NCI-H1092 treated with DMSO at 0.1 percent for 48 hours (cell line): ENCODE measurements around the gene NT5DC4.

Experiments used
- DNase-seq: peaks from one replicate; lab custom pipeline; 2025; lab: John Stamatoyannopoulos, UW

The NT5DC4 gene

GRCh38 chr2:112723547-112723940, 2.7 kb downstream of the NT5DC4 start:
- no peak for DNase-seq

DNA sequence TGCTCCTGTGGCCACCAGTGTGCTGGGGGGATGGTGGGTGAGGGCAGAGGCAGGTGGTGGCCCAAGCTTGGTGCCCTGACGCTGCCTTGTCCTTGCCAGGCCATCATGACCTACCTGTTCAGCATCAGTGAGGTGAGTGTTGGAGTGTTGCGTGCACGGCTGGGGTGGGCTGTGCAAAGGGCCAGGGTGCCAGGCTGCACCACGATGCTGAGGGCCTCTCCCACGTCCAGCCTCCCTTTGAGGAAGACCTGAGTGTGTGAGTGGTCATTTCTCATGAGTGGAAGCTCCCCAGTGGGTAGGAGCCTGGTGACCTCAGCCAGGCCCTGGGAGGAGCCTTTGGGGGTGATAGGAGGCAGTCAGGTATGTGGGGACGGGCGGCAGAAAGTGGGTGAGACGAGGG, 3.2 kb downstream of the NT5DC4 start:
- DNase-seq = no peak

DNA sequence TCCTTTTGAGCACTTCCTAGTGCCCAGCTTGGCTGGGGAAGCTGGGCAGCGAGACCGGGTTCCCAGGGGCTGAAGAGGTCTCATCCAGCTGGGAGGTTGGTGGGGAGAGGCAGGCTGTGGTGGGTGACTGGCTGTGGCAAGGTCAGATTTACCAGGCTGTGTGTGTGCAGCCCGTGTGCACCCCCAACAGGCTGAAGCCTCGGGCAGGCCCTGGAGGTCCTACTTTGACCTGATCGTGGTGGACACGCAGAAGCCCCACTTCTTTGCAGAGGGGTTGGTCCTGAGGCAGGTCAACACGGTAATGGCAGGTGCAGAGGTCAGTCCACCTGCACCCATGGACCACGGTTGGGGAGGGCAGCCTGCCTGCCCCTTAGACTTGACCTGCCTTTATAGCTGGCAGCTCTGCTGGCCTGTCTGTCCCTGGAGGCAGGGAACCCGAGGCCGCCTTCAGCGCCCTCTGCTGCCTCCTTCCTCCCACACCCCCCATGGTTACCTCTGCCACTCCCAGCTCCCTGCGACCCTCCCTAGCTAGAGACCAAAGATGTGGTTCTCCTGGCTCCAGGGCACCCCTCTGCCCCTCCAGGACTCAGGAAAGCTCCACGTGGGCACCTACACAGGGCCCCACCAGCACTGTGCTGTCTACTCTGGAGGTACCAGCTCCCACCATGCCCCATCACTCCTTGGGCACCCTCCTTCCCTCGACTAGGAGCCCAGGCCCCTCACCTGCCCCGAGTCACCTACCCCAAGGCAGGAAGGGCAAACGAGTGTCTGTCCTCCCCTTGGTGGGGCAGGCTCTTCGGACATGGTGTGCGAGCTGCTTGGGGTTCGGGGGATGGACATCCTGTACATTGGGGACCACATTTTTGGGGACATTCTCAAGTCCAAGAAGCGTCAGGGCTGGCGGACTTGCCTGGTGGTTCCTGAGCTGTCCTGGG, 4.0 kb downstream of the NT5DC4 start:
- DNase-seq = no peak

- DNase-seq = no peak
Measured at GRCh38 chr2:112725545-112726457, 5.0 kb downstream of the NT5DC4 start.

DNA sequence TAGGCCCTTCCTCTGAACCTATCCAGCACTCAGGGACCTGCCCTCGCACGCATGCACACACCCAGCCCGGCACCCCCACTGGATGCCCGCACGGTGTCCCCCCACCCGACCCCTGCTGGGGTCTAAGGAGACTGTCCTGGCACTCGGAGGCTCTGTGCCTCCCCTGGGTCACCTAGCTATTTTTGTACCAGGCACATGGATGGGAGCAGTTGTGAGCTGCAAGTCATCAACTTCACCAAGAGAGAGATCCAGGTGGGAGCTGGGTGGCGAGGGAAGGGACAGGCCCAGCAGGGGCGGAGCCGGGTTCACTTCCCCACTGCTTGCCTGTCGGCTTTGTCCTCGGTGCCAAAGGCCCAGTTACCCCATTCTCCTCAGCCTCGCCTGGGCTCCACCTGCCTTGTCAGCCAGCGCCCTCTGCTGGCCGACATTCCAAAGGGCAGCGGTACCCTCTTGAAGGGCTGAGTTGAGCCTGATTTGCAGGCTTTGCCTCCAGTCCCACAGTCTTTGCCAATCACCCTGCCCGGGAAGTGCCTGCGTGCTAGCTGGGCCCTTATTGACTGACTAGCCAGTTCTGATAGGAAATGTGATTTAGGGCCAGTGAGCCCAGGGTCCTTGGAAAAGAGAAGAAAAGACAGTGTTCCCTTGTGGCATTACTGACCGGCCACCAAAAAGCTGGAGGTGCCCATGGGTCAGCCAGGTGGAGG, 5.8 kb downstream of the NT5DC4 start:
- DNase-seq = peak; percentile 71

- DNase-seq = no peak
Measured at GRCh38 chr2:112727276-112728028, 6.6 kb downstream of the NT5DC4 start.

GRCh38 chr2:112728029-112728362, 7.2 kb downstream of the NT5DC4 start:
- DNase-seq = no peak

DNA sequence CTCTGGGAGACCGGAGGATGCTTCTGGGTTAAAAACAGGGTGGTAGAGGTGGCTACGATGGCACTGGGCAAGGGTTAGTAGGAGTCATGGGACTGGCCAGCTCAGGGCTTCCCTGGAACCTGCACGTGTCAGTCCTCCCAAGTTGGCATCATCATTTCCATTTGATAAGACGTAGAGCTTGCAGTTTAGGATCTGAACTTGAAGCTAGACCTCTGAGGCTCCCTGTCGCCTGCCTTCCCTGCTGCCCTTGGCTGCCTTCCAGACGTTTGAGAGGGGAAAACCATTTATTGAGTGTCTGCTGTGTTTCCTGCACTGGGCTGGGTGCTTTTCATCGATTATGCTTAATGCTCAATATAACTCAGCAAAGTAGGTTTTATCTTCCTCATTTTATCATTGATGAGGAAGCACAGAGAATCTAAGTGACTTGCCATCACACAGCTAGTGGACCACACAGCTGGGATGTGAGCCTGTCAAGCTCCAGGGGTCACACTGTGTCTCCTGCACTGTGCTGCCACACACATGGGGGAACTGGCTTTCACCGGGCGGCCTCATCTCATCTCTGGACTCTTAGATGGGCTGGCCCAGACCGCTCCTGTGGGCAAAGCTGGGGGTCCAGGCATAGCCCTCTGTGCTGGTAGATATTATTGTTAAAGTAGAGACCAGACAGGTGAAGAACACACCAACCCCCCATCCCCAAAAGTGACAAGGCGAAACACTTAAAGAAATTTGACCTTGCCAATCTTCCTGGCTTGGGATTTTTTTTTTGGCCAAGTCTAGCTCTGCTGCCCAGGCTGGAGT, 7.8 kb downstream of the NT5DC4 start:
- DNase-seq = peak; percentile 7

DNA sequence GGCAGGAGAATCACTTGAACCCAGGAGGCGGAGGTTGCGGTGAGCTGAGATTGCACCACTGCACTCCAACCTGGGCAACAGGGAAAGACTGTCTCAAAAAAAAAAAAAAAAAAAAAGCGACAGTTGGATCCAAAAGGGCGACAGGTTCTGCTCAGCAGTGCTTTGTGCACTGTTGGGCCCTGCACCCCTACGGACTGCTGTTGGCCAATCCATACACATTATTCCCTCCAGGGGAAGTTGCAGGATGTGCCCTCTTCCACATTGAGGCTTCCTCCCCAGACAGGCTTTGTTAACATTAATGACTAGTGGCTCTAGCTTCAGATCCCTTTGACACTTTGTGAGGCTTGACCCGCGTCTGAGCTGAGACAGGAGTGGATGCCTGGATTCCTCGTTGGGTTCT, 9.4 kb downstream of the NT5DC4 start:
- no peak for DNase-seq

- no peak for DNase-seq
Measured at GRCh38 chr2:112730791-112731190, 10.0 kb downstream of the NT5DC4 start.

GRCh38 chr2:112731479-112731878, 10.7 kb downstream of the NT5DC4 start:
- DNase-seq = no peak

DNA sequence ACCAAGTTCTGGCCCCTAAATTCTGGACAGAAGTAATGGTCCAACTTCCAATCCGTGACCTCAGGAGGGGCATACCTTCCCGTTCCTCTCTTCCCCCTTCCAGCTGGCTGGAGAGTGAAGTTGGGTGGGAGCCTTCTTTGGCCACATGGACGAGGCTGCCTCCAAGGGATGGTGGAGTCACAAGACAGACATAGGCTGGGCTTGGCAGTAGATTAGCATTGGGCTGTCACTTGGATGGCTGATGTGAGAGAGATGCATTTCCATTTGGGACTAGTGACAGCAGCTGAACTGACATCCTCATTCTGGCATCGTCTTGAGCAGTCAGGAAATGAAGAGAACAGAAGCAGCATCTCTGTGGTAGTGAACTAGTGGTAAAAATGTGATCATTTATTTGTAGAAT, 12.6 kb downstream of the NT5DC4 start:
- DNase-seq = no peak

DNA sequence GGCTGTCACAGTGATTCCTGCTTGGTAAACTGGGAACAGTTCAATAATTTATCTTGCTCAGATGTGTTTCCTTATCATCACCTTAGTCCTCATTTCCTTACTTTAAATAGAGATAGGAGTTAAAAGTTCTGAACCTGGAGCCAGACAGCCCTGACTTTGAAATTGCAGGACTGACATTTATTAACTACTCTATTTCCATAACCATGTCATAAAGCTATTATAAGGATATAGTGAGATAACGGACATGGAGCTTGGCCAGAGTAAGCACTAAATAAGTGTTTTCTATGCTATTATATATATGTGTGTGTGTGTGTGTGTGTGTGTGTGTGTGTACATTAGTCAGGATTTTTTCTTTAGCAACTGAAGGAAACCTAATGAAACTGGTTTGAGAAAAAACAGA, 13.1 kb downstream of the NT5DC4 start:
- no peak for DNase-seq

DNA sequence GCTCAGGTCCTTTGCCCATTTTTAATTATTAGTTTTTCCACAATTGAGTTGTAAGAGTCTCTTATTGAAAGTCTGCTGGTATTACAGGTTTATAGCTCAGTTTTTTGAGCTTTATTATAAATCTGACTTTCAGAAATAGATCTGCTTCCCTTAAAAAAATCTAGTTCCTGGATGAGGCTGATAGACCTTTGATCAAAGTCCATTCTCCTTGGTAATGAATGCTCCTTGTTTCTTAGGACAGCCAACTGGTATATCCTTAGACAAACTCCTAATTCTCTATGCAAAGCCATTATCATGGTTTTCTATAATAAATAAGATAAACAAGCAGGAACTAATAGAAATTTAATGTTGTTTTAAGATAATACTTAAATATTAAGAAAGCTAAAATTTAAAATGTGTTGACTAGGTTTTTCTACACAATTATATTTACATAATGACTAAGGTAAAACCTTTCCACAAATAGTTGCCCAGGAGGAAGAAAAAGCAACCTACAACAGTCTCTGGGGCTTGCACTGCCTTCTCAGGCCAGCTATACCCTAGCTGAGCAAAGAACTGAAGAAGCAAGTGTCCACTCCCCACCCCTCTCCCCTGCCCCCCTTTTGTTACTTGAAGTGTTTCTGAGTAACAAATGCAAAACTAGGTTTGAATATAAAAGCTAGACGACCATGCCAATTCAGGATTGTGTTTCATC, 16.9 kb downstream of the NT5DC4 start:
- no peak for DNase-seq

- no peak for DNase-seq
Measured at GRCh38 chr2:112740527-112740926, 19.7 kb downstream of the NT5DC4 start.

GRCh38 chr2:112749755-112750559, 29.1 kb downstream of the NT5DC4 start:
- DNase-seq = peak; percentile 34

GRCh38 chr2:112750560-112750843, 29.7 kb downstream of the NT5DC4 start:
- no peak for DNase-seq

- no peak for DNase-seq
Measured at GRCh38 chr2:112751451-112752197, 30.8 kb downstream of the NT5DC4 start.

DNA sequence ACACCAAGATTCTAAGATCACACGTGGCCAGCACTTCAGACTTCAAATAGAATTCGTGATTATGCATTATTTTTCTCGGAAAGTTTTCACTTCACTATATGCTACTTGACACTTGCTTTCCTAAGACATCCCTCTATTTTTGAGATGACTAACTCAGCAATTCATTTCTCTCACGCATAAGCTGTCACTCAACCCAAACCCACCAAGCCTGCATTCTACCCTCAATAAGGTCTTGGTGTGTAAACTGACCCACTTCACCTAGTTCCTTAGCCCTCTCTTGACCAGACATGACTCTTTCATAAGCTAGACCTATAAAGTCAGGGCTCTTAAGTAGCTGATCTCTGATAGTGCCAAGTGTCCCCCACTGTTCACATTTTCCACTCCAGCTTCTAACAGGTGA, 31.8 kb downstream of the NT5DC4 start:
- no peak for DNase-seq
